Bronchial epithelial cell (primary cell): ENCODE results near the gene RING1. TPM values are rescaled to one million over a fixed set of nuclear protein-coding genes. Genes with fewer than 3 reads are reported as not detected.

Experiments used
- DNase-seq: peaks from one replicate; pipeline ENCODE4 v3.0.0-alpha.2; 2010; ENCODE audit warnings: low read depth
- FAIRE-seq: peaks from 2 replicates; lab custom pipeline; 2011; peaks lifted over from hg19 to GRCh38; lab: Jason Lieb, UNC
- H3K27me3 ChIP-seq: 2 replicates; pipeline ENCODE4 v1.5.1; 2011; ENCODE audit warnings: low read length; ENCODE audit not compliant: control insufficient read depth, insufficient read depth
- H3K36me3 ChIP-seq: 2 replicates; pipeline ENCODE4 v1.5.1; 2011; ENCODE audit warnings: low read length; ENCODE audit not compliant: control insufficient read depth, insufficient read depth
- H3K4me3 ChIP-seq: 2 replicates; pipeline ENCODE4 v1.5.1; 2011; ENCODE audit warnings: mild to moderate bottlenecking, low read depth, low read length, control low read depth
- total RNA-seq: library from RNA; depleted of rRNA; stranded (reverse); fragments of >200 nt; gene quantifications from 2 replicates; pipeline ENCODE4 v1.2.1, GENCODE V29; 2014
- TF ChIP-seq, protein P1 (sequence below): IDR thresholded peaks from 2 replicates; pipeline ENCODE4 v1.5.1; 2011; ENCODE audit warnings: mild to moderate bottlenecking, moderate library complexity, low read length, control low read depth, inconsistent platforms; ENCODE audit not compliant: insufficient read depth, severe bottlenecking

The RING1 gene
- total RNA-seq, 1 donor from 2014 or later, result 43.4 TPM

DNA sequence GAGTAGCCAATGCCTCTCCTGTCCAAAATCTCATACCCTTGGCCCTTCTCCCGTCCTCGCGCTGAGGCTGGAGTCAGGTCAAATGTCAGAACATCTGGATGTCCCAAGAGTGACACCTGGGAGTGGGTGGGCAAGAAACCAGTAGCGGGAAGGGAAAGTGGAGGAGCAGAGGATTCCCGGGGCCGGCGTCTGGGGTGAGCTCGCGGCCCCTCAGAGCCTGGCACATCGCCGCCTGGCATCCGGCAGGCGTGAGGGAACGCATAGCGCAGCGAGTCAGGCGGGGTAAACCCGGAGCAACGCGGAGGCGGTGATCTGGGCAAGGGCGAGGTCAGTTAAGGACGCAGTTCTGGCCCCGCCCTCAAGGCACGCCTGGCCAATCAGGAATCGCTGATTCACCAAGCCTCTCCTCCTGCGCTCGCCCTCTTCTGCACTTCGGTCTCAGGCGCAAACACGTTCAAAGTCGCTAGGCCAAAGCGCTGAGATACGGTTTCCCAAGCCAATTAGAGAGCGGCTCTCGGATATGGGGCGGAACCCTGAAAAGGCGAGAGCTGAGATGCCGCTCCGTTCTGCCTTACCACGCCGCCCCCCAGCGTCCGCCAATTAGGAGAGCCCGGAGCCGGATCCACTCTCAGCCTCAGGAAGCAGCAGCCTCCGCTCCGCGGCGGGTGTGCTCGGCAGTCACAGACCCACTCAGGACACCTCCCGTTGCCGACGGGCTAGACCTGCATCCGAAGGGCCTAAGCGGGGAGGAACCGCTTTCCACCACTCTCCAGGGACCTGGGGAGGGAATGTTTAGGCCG is 40.8 kb downstream of the RING1 start:
- Histone ChIP-seq H3K27me3 (no peaks in the 10 kb centered on the region), H3K4me3 (peak overlapping the region; percentile 50), H3K36me3 (no peaks in the 10 kb centered on the region)
- FAIRE-seq, result peak; percentile 68
- TF ChIP-seq, protein P1, sequence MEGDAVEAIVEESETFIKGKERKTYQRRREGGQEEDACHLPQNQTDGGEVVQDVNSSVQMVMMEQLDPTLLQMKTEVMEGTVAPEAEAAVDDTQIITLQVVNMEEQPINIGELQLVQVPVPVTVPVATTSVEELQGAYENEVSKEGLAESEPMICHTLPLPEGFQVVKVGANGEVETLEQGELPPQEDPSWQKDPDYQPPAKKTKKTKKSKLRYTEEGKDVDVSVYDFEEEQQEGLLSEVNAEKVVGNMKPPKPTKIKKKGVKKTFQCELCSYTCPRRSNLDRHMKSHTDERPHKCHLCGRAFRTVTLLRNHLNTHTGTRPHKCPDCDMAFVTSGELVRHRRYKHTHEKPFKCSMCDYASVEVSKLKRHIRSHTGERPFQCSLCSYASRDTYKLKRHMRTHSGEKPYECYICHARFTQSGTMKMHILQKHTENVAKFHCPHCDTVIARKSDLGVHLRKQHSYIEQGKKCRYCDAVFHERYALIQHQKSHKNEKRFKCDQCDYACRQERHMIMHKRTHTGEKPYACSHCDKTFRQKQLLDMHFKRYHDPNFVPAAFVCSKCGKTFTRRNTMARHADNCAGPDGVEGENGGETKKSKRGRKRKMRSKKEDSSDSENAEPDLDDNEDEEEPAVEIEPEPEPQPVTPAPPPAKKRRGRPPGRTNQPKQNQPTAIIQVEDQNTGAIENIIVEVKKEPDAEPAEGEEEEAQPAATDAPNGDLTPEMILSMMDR, result peak; percentile 7
- DNase-seq, result peak; percentile 99

DNA sequence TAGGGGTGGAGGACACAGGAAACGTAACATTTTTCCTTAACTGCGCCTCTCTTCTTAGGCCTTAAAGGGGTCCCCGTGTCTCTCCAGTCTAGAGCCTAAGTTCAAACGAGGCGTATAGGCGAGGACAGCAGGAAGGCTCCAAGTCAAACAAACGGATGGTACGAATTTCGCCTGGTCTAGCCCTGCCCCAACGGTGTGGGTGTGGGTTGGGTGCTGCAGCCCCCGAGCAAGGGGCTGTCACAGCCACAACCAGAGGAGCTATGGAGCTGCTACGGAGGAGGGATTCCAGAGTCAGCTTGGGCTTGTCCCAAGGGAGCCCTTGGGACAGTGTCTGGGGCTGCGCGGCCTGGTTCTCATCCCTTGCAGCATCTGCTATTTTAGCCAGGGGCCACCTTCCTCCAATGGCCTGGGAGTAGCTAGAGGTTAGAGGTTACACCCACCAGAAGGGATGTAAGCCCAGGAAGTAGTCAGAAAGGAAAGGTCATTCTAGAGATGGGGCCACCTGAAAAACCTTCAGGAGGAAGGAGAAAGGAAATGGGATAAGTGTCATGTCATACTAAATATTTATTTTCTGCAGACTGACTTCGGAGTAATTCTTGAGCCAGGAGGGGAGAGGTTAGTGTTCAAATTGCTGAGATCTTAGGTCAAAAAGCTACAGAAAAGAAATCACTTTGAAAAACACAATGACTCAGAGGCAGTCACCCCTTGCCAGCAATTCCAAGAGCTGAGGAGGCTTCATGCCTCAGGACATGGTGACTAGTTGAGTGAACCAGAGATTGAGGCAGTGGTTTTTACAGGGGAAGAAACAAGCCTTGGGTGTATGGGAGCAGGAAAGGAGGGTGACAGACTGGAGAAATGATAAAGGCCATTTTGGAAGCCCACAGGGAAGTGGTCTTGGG is 41.7 kb downstream of the RING1 start:
- Histone ChIP-seq H3K36me3 (no peaks in the 10 kb centered on the region), H3K4me3 (peak overlapping the region; percentile 50), H3K27me3 (no peaks in the 10 kb centered on the region)
- DNase-seq (peak; percentile 94), FAIRE-seq (no peak)
- TF ChIP-seq, protein P1, result no peak

DNA sequence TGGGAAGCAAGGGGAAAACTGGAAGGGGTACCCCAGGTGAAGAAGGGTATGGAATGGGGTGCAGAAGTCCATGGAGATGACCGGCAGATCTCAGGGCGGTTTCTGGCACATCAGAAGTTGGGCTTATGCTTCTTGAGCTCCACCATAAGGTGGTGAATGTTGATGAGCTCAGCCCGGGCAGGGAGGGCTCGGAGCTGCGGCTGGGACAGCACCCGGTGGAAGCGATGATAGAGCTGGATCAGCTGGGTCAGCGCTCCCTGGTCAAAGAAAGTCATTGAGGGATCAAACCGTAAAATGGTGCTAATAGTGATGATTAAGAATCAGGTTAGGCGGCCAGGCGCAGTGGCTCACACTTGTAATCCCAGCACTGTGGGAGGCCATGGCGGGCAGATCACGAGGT is 42.4 kb downstream of the RING1 start:
- no peak overlapping the region for H3K4me3 ChIP-seq
- no peaks in the 10 kb centered on the region for H3K36me3 ChIP-seq

DNA sequence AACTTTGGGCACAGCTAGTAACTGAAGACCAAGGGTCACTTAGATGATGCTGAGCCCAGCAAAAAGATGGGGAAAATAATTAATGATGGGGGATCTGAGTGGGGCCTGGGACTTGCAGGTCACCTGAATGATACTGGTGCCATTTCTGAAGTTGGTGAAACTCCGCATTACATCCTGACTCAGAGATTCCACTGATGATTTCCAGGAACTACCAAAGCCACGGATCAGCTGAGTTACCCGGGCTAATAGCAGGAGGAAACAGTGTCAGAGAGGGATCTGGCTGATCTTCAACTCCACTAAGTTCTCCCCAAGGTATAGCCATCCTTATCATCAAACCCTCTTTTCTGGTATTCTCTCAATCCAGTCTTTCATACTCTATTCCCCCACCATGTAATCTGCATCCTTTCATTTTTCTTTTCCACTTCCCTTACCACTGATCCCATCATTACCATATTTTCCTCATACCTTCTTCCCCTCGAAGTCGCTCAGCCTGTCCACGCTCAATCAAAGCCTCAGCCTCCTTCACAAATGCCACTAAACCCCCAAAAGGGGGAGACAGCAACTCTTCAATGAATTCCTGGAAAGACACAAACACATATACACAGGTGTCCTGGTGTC is 43.2 kb downstream of the RING1 start:
- Histone ChIP-seq H3K4me3 (no peak overlapping the region), H3K36me3 (no peaks in the 10 kb centered on the region), H3K27me3 (no peaks in the 10 kb centered on the region)
- FAIRE-seq (no peak), DNase-seq (no peak)
- TF ChIP-seq, protein P1, result no peak

More for the DNA sequence above, 42.4 kb downstream of the RING1 start:
- DNase-seq, result no peak
- TF ChIP-seq, protein P1, result no peak
- H3K27me3 ChIP-seq, result no peaks in the 10 kb centered on the region
- FAIRE-seq, result no peak

DNA sequence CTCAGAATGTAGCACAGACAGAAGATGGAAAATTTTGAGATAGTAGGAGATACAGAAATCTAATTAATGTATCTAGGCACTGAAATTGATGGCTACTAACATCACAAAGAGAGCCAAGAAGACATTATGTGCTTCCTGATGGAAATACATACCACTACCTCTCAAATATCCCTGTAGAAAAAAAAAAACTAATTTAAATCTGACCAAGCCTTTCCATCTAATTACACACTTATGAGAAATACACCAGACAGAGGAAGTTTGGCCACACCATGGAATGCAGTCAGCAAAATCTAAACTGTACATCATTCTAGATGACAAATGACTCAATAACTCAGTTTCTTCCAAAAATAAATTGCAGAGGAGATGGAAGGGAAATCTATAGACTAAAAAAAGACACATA is 44.5 kb downstream of the RING1 start:
- Histone ChIP-seq H3K36me3 (no peaks in the 10 kb centered on the region), H3K27me3 (no peaks in the 10 kb centered on the region), H3K4me3 (no peak overlapping the region)
- FAIRE-seq, result no peak
- TF ChIP-seq, protein P1, result no peak
- no peak for DNase-seq
